ENCODE measurements around the gene ADM5.

The ADM5 gene

DNA sequence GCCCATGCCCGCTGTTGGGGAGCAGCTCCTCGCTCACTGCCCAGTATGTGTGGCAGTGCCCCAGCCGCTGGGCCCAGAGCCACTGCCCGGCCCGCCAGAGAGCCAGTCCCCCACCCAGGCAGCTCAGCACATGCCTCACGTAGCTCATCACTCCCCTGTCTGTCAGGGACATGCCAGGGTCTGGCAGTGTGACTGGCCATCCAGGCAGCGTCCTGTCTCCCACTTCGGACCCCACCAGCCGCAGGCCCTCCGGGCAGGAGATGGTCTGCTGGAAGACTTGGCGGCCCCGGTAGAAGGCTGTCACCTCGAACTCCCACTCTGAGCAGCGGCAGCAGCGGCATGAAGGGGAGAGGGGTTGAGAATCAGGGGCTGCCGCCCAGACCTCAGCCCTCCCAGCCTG, 27.4 kb upstream of the ADM5 start:
- TF ChIP-seq, protein P1, sequence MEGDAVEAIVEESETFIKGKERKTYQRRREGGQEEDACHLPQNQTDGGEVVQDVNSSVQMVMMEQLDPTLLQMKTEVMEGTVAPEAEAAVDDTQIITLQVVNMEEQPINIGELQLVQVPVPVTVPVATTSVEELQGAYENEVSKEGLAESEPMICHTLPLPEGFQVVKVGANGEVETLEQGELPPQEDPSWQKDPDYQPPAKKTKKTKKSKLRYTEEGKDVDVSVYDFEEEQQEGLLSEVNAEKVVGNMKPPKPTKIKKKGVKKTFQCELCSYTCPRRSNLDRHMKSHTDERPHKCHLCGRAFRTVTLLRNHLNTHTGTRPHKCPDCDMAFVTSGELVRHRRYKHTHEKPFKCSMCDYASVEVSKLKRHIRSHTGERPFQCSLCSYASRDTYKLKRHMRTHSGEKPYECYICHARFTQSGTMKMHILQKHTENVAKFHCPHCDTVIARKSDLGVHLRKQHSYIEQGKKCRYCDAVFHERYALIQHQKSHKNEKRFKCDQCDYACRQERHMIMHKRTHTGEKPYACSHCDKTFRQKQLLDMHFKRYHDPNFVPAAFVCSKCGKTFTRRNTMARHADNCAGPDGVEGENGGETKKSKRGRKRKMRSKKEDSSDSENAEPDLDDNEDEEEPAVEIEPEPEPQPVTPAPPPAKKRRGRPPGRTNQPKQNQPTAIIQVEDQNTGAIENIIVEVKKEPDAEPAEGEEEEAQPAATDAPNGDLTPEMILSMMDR (IDR thresholded peaks at IDR 0.05): no peak

- TF ChIP-seq, protein P1 (IDR thresholded peaks at IDR 0.05): no peak
Observed at GRCh38 chr19:49663224-49663623, 26.2 kb upstream of the ADM5 start.

DNA sequence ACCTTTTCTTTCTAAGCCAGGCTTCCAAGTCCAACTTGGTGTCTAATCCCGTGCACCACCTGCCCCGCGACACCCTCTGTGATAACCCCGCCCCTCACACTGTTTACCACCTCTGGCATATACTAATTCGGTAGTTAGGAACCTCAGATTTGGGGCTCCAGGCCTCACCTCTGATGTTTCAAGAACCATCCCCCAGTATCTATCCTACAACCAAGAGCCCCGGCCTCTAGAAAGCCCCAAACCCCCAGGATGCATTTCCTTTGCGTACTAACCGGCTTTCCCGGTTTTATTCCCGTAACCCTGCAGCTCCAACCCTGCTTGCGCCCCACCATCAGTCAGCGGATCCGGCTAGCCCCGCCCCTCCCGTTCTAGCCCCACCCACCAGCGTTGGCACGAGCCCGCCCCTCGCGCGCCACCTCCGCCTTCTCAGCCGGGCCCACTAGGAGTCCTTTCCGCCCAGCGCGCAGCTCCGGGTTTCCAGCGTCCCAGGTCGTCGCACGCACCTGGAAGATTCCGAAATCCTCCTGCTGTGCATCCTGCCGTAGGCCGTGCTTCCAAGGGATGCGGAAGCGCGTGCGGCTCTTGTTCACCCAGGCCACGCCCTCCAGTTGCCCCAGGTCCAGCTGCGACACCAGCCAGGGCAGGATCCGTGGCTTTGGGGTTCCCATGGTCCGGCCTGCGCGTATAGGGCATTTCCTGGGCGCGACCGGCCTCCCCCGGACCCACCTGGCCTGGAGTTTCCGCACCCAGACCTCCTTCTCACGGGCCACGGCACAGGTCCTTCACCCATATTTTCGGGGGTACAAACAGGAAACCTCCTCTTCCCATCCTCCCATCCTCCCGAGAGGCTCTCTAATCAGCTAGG, 25.0 kb upstream of the ADM5 start:
- TF ChIP-seq, protein P1 (IDR thresholded peaks at IDR 0.05): no peak

- TF ChIP-seq, protein P1 (IDR thresholded peaks at IDR 0.05): no peak
Observed at GRCh38 chr19:49665036-49665350, 24.4 kb upstream of the ADM5 start.

DNA sequence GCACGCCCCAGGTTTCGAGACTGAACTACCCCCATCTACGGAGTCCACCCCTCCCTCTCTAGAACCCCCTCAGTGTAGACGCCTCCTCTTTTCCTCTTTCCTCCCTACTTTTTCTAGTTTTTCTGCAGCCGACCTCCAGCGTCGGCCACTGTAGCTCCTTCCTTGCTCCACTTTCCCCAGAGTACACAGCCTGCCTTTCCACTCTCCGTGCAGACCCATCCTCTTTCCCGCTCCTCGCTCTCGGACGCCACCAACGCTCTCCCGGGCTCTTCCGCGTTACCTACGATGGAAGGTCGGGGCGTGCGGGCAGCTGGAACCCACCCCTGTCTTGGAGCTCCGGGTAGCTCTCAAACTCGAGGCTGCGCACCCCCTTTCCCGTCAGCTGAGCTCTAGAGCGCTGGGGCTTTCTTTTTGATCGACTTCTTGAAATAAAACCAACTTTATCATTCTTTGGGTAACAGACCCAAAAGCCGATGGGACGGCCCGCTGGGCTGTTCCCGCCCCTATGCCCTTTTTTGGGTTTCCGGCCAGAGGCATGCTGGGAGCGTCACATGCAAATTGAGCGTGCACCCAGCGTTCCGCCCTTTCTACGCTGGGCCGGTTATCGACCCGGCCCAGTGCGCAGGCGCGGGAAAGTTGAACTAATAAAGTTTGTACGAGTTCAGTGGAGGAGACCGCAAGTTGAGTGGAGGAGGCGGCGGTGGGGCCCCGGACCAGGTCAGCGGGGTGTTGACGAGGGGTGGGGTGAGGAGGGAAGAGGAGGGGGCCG, 23.9 kb upstream of the ADM5 start, which contains the start of the genes BCL2L12 and IRF3:
Gene BCL2L12 (plus strand): TSS at position 583 of the 769 bp plus-strand sequence. CDS start 760 bp downstream, outside the sequence.
Gene IRF3 (minus strand): TSS at position 507 of the 769 bp plus-strand sequence. CDS start 1,019 bp downstream, outside the sequence.
- TF ChIP-seq, protein P1 (IDR thresholded peaks at IDR 0.05): no peak

DNA sequence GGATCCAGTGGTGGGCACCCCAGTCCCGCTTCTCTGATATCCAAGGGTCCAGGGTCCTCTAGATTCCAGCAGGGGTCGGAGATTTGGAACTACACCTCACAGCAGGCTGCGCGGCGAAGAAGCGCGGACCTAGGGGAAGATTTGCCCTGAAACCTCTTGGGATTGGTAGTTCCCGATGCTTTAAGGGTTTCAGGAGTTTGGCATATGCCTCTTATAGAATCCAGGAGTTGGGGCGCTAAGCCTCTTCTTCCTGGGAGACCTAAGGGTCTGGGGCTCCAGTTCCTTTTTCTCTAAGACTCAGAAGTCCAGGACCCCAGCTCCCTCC, 23.3 kb upstream of the ADM5 start:
- TF ChIP-seq, protein P1 (IDR thresholded peaks at IDR 0.05): no peak

- TF ChIP-seq, protein P1 (IDR thresholded peaks at IDR 0.05): no peak
Observed at GRCh38 chr19:49667473-49667872, 21.9 kb upstream of the ADM5 start.

Data from LNCAP (cell line).